GM12873 (cell line): ENCODE measurements around the gene LINGO4.

Experiments used
- TF ChIP-seq, protein P1 (sequence below): IDR thresholded peaks from 2 replicates; pipeline ENCODE4 v1.5.1; 2012; ENCODE audit warnings: low read depth, mild to moderate bottlenecking, moderate library complexity, low read length, control low read depth; ENCODE audit not compliant: insufficient read depth; ENCODE audit errors: missing control alignments

LINGO4 gene

DNA sequence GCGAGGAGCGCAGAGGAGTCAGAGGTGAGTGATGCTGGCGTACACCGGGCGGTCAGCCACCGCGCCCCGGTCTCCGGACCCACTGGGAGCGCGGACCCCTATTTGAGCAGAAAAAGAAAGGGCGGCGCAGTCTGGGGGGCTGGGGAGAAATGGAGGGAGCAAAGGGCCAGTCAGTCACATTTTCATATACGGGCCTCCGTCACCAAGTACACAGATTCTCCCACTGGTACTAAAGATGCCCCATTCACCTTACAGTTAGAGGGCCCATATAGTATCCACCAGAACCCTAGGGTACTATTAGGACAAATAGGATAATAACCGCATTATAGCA, 33.8 kb upstream of the LINGO4 start:
- TF ChIP-seq, protein P1, sequence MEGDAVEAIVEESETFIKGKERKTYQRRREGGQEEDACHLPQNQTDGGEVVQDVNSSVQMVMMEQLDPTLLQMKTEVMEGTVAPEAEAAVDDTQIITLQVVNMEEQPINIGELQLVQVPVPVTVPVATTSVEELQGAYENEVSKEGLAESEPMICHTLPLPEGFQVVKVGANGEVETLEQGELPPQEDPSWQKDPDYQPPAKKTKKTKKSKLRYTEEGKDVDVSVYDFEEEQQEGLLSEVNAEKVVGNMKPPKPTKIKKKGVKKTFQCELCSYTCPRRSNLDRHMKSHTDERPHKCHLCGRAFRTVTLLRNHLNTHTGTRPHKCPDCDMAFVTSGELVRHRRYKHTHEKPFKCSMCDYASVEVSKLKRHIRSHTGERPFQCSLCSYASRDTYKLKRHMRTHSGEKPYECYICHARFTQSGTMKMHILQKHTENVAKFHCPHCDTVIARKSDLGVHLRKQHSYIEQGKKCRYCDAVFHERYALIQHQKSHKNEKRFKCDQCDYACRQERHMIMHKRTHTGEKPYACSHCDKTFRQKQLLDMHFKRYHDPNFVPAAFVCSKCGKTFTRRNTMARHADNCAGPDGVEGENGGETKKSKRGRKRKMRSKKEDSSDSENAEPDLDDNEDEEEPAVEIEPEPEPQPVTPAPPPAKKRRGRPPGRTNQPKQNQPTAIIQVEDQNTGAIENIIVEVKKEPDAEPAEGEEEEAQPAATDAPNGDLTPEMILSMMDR: no peak

DNA sequence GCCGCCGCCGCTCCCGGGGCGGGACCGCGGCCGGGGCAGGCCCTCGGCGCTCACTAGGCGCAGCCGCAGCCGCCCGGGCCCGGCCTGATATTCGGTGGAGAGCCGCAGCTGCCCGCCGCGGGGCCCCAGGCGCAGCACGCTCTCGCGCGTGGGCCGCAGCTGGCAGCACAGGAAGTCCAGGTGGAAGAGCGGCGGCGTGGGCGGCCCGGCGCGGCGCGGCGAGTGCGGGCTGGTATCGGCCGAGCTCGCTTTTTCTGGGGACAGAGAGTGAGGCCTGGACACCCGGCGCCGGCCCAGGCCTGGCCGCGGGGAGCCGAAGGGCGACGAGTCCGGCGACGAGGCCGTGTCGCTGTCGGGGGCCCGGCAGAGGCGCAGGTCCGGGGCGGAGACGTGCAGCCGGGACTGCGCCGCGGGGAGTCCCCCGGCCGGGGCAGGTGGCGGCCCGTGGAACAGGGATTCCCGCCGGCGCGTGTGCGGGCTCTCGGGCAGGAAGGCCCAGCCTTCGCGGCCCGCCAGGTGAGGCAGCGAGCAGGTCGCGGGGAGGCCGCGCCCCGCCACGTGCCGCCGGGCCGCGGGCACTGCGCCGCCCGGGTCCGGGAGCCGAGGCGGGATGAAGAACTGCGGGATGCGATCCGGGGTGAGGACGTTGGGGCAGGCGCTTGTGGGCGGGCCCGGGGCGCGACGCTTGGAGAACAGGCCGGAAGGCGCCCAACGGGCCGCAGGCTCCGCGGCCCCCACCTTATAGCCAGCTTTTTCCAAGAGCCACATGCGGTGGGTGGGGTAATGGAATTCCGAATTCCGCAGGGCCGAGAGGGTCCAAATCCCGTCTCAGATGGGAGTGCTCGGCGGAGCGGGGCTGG, 33.2 kb upstream of the LINGO4 start:
- TF ChIP-seq, protein P1: no peak

DNA sequence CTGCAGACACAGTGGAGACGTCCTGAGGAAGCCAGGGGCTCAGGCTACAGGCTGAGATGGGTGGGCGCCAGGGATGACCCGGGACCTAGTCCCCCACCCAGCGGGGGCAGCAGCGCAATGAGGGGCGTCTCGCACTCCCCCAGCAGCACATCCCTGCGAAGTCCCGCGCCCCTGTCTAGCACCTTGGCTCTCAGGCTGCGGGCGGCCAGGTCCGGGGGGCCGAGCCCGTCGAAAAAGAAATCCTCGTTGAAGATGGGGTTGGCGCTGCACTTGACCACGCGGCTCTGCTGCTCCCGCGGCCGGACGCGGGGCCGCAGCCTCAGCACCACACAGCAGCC, 32.6 kb upstream of the LINGO4 start:
- TF ChIP-seq, protein P1: no peak

DNA sequence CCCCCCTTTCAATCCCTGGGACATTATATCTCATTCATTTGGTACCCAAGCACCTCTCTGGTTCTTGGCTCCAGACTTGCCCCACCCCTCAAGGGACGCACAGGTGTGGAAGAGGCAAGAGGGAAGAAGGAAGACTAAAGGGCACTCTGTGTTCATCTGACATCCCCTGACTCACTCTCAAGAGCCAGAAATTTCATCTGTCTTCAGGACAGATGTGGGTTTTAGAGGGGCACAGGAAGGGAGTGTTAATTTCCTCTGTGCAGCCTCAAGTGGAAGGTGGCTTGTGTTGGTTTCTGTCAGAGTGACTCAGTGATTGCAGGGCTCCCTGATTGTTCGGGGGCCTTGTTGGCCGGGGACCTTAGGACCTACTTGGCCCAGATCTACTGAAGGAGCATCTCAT, 32.0 kb upstream of the LINGO4 start:
- TF ChIP-seq, protein P1: no peak

DNA sequence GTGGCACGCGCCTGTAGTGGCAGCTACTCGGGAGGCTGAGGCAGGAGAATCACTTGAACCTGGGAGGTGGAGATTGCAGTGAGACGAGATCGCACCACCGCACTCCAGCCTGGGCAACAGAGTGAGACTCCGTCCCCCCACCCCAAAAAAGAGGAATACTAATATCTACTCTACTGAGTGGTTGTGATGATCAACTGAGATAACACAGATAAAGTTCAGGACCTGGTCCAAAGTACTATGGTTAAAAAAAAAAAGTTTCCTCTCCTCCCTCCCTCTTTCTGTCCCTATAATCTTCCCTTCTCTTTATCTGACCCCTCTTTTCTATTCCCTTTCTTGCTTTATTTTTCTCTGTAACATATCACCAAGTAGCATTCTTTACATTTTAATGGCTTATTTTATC, 30.4 kb upstream of the LINGO4 start:
- TF ChIP-seq, protein P1: no peak

DNA sequence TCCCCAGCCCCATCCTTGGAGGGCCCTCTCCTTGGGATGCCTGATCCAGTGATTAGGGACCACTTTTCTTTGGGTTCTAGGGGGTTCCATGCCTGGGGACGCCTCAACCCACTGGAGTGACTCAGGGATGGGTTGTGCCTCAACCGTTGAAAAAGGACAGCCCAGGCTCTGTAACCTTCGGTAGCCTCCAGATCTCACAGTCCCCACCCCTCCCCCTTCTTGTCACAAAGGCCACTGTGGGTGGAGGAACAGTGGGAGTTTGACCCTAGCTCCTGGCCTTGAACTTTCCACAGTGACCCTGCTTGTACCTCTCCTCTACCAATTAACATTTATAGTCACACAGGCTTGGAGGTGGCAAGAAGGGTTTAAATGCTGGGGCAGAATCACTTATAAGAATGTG, 29.0 kb upstream of the LINGO4 start:
- TF ChIP-seq, protein P1: no peak

DNA sequence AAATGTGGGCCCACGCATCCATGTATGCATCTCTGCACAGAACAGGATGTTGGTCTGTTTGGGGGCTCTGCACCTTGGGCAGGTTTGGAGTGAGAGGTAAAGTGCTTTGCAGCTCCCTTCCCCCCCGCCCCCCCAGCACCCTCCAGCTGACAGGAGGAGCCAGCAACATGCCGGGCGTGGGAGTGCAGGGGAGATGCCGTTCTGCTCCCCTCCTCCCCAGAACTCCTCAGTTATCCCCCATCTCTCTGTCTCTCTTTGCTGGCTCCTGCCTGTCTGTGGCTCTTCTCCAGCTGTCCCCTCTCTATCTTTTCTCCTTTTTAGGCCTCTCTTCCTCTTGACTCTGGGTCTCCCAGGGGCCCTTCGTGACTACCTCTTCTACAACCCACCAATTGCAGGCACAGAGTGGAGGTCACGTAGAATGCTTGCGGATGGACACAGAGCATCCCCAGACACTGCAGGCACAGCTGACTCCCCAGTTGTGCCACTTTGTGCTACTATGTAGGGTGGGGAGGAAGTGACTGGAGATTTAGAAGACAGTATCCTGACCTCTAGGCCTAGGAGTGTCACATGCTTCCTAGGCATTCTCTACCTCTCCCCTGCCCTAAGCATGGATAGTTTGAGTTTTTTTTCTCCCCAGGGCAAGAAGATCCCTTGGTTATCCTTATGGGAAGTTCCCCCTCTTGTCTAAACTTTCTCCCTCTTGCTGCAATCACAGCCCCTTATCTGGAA, 28.1 kb upstream of the LINGO4 start:
- TF ChIP-seq, protein P1: no peak
